Neural progenitor cell (in vitro differentiated cells): ENCODE measurements around the gene PDE9A.

Source experiments
- EZH2 ChIP-seq: fragments of 200-600 bp; sonication (generic); IDR thresholded peaks from 2 replicates; pipeline ENCODE4 v1.6.1; 2017; ENCODE audit warnings: antibody characterized with exemption, mild to moderate bottlenecking, moderate library complexity
- TF ChIP-seq, protein P1 (sequence below): fragments of 200-600 bp; sonication (generic); IDR thresholded peaks from 2 replicates; pipeline ENCODE4 v1.5.1; 2017; ENCODE audit warnings: antibody characterized with exemption, mild to moderate bottlenecking

- TF ChIP-seq EZH2, result no peak
- TF ChIP-seq, protein P1, sequence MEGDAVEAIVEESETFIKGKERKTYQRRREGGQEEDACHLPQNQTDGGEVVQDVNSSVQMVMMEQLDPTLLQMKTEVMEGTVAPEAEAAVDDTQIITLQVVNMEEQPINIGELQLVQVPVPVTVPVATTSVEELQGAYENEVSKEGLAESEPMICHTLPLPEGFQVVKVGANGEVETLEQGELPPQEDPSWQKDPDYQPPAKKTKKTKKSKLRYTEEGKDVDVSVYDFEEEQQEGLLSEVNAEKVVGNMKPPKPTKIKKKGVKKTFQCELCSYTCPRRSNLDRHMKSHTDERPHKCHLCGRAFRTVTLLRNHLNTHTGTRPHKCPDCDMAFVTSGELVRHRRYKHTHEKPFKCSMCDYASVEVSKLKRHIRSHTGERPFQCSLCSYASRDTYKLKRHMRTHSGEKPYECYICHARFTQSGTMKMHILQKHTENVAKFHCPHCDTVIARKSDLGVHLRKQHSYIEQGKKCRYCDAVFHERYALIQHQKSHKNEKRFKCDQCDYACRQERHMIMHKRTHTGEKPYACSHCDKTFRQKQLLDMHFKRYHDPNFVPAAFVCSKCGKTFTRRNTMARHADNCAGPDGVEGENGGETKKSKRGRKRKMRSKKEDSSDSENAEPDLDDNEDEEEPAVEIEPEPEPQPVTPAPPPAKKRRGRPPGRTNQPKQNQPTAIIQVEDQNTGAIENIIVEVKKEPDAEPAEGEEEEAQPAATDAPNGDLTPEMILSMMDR, result no peak
Measured at GRCh38 chr21:42611852-42612251, 41.6 kb upstream of the PDE9A start.
